H1 (cell line): ENCODE results near the gene SNCAIP.

Experiments used
- EZH2 ChIP-seq: fragments of 200-600 bp; sonication (generic); IDR thresholded peaks from 2 replicates; pipeline ENCODE4 v1.7.1; 2012; ENCODE audit warnings: low read depth, mild to moderate bottlenecking, moderate library complexity, low read length, inconsistent platforms; ENCODE audit not compliant: severe bottlenecking
- POLR2A ChIP-seq, 2 experiments: IDR thresholded peaks; 1 replicate in 1 of 2; 2 replicates in 1 of 2; pipeline ENCODE4 v1.6.1; 2011; ENCODE audit warnings: low read depth in 2 of 2, low read length in 2 of 2, mild to moderate bottlenecking in 2 of 2; ENCODE audit errors: control extremely low read depth in 1 of 2
- POLR2AphosphoS5 ChIP-seq: IDR thresholded peaks from 2 replicates; pipeline ENCODE4 v1.6.1; 2011; ENCODE audit warnings: low read depth, low read length
- RAD21 ChIP-seq, 2 experiments: IDR thresholded peaks in 1 of 2; conservative IDR thresholded peaks in 1 of 2; 2 replicates each; pipeline ENCODE4 v1.6.1; 2011; ENCODE audit warnings: low read depth in 2 of 2, low read length in 2 of 2, improper control_type of control experiment in 1 of 2, inconsistent platforms in 1 of 2, mild to moderate bottlenecking in 1 of 2, moderate library complexity in 1 of 2
- TF ChIP-seq, protein P1 (sequence below), 3 experiments: IDR thresholded peaks; 1 replicate in 2 of 3; 2 replicates in 1 of 3; pipeline versions ENCODE4 v1.5.1 to v1.6.1; 2011; ENCODE audit warnings: low read length in 3 of 3, mild to moderate bottlenecking in 3 of 3, inconsistent platforms in 2 of 3, low read depth in 1 of 3, moderate library complexity in 1 of 3; ENCODE audit not compliant: insufficient read depth in 1 of 3; ENCODE audit errors: control extremely low read depth in 1 of 3
- TF ChIP-seq, protein P2 (sequence below): IDR thresholded peaks from 2 replicates; pipeline ENCODE4 v1.6.1; 2011; ENCODE audit warnings: low read depth, mild to moderate bottlenecking, low read length; ENCODE audit not compliant: insufficient read depth
- TF ChIP-seq, protein P3 (sequence below): IDR thresholded peaks from 2 replicates; pipeline ENCODE4 v1.6.1; 2012; ENCODE audit warnings: inconsistent platforms

DNA sequence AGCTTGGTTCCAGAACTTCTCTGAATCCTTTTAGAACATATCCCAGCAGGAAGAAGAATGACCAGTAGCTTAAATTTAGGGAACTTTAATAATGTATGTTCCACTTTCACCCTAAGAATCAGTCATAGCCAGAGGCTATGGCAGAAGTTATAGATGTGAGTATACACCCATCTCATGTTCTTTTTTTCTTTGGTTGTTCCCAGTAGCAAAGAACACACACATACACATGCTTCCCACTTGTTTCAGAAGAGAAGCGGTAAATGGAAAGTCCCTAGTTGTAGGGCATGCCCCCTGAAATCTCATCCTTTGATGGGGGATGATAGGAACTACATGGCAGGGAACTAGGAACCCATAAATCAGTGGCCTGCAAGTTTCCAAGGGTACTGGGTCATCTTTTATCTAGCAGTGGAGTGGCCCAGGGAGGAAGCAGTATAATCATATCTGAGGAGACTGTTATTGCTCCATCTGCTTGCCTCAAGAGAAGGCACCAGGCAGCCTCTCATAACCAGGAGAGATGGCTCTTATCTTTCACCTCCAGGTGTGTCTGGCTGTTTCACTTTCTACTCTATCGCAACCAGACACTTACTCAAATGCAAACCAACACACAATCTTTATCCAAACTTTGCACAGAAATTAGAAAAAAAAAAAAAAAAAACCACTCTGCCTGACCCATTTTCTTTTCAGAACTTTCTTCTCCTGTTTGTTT is 109.5 kb downstream of the SNCAIP start:
- TF ChIP-seq, protein P1, sequence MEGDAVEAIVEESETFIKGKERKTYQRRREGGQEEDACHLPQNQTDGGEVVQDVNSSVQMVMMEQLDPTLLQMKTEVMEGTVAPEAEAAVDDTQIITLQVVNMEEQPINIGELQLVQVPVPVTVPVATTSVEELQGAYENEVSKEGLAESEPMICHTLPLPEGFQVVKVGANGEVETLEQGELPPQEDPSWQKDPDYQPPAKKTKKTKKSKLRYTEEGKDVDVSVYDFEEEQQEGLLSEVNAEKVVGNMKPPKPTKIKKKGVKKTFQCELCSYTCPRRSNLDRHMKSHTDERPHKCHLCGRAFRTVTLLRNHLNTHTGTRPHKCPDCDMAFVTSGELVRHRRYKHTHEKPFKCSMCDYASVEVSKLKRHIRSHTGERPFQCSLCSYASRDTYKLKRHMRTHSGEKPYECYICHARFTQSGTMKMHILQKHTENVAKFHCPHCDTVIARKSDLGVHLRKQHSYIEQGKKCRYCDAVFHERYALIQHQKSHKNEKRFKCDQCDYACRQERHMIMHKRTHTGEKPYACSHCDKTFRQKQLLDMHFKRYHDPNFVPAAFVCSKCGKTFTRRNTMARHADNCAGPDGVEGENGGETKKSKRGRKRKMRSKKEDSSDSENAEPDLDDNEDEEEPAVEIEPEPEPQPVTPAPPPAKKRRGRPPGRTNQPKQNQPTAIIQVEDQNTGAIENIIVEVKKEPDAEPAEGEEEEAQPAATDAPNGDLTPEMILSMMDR (IDR thresholded peaks at IDR 0.05; ENCODE audit: control extremely low read depth in 1 of 3, insufficient read depth in 1 of 3, low read depth in 1 of 3, low read length in 3 of 3), result no peak
- TF ChIP-seq POLR2A (IDR thresholded peaks at IDR 0.05; ENCODE audit: control extremely low read depth in 1 of 2, low read depth in 2 of 2, low read length in 2 of 2), result no peak
- no peak for TF ChIP-seq RAD21 (IDR thresholded peaks at IDR 0.05 in 1 of 2, conservative IDR thresholded peaks at IDR 0.05 in 1 of 2; ENCODE audit: low read depth in 2 of 2, low read length in 2 of 2)
- TF ChIP-seq, protein P2, sequence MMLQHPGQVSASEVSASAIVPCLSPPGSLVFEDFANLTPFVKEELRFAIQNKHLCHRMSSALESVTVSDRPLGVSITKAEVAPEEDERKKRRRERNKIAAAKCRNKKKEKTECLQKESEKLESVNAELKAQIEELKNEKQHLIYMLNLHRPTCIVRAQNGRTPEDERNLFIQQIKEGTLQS, result no peak
- TF ChIP-seq EZH2, result no peak
- TF ChIP-seq, protein P3, sequence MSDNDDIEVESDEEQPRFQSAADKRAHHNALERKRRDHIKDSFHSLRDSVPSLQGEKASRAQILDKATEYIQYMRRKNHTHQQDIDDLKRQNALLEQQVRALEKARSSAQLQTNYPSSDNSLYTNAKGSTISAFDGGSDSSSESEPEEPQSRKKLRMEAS, result no peak
- TF ChIP-seq POLR2AphosphoS5, result no peak
